Stomach (tissue), 4 donors: Measurements from ENCODE around the gene TIPARP.
"Not testable (repeated sequence)": the region's sequence is repeated elsewhere in the genome, so short reads cannot be mapped to it uniquely, and the experiment has no call there.

Experiments
- CTCF ChIP-seq, 7 experiments: fragments of 450-650 bp in 4 of 7; fragments of 200-600 bp in 3 of 7; sonication (generic) in 3 of 7; IDR thresholded peaks; one replicate each; pipeline ENCODE4 v1.5.1; 2016 to 2019; ENCODE audit warnings: antibody characterized with exemption in 7 of 7, control low read depth in 2 of 7, mild to moderate bottlenecking in 1 of 7
- EP300 ChIP-seq: sonication (generic); formaldehyde crosslinking; IDR thresholded peaks from one replicate; pipeline ENCODE4 v1.6.1; 2017; ENCODE audit warnings: antibody characterized with exemption
- POLR2A ChIP-seq, 4 donors: fragments of 450-650 bp; IDR thresholded peaks; one replicate each; pipeline ENCODE4 v1.6.1; 2016; ENCODE audit warnings: antibody characterized with exemption in 4 of 4, control low read depth in 2 of 4, mild to moderate bottlenecking in 1 of 4, moderate library complexity in 1 of 4
- POLR2AphosphoS5 ChIP-seq, 3 donors: sonication (generic); formaldehyde crosslinking; IDR thresholded peaks; one replicate each; pipeline ENCODE4 v1.6.1; 2016; ENCODE audit warnings: antibody characterized with exemption in 3 of 3

- TF ChIP-seq POLR2A (IDR thresholded peaks at IDR 0.05); CTCF (IDR thresholded peaks at IDR 0.05); POLR2AphosphoS5 (IDR thresholded peaks at IDR 0.05); EP300: not testable (repeated sequence)
Observed at GRCh38 chr3:156740581-156740980, 66.2 kb downstream of the TIPARP start.
